SK-N-SH treated with all-trans-retinoic acid at 6 μM for 48 hours (cell line): ENCODE results near the gene EML6.

ENCODE experiments used
- ZFP3 ChIP-seq: fragments of 250-450 bp; sonication (Bioruptor Pico); IDR thresholded peaks from 2 replicates; pipeline ENCODE4 v1.5.0; 2020; ENCODE audit warnings: mild to moderate bottlenecking, moderate library complexity
- TF ChIP-seq, protein P1 (sequence below): fragments of 250-450 bp; sonication (Bioruptor Pico); IDR thresholded peaks from 2 replicates; pipeline ENCODE4 v1.5.1; 2020; ENCODE audit warnings: low read depth, mild to moderate bottlenecking, moderate library complexity

DNA sequence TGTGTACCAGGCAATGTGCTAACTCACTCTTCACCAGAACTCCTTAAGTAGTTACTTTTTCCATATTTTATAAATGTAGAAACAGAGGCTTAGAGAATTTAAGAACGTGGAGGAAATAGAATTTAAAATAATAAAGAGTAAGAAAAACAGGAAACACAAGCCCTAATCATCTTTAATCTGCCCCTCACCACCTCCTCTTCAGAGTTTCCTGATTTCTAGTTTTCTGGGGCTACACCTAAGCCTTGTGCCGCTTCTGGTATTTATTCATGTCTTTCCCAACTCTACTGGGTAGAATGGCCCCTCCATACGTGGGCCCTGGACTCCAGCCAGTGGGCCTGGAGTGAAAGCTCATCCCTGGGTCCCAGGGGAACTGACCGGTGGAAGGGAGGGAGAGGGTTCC lies 241.4 kb downstream of the EML6 start:
- TF ChIP-seq, protein P1, sequence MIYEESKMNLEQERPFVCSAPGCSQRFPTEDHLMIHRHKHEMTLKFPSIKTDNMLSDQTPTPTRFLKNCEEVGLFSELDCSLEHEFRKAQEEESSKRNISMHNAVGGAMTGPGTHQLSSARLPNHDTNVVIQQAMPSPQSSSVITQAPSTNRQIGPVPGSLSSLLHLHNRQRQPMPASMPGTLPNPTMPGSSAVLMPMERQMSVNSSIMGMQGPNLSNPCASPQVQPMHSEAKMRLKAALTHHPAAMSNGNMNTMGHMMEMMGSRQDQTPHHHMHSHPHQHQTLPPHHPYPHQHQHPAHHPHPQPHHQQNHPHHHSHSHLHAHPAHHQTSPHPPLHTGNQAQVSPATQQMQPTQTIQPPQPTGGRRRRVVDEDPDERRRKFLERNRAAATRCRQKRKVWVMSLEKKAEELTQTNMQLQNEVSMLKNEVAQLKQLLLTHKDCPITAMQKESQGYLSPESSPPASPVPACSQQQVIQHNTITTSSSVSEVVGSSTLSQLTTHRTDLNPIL, result no peak
- no peak for TF ChIP-seq ZFP3
